Measurements from ENCODE around the gene CIT. TPM values are rescaled to one million over a fixed set of nuclear protein-coding genes. Genes with fewer than 3 reads are reported as not detected.

CIT gene
- total RNA-seq, 3 donors from 2014 or later (not counting 1 experiment from before 2014, with no cell fraction given), result 2.8 to 4.2 (median 3.6) TPM

DNA sequence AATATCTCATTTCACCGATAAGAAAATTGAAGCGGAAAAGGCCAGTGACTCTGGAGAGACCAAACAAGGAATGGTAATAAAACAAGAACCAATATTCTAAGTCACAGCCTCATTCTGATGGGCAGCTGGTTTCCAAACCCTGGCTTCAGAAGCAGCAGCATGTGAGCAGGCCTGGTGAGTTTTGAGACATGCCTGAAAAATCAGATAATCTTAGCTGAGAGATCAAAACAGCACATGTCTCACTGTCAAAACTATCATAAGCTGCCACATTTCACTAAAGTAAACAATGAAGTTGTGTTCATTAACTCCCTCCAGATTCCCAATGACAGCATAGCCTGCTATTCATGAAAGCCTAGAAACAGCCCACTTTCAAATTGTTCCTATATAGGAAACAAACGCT is 36.5 kb downstream of the CIT start:
- H3K27ac Mint-ChIP-seq, result no peak overlapping the region
- ATAC-seq (no peak), DNase-seq (no peak)
- Histone ChIP-seq H3K4me3 (ENCODE audit: low read length) (no peak overlapping the region), H3K9me3 (ENCODE audit: control insufficient read depth, insufficient read depth, low read length) (no peaks in the 10 kb centered on the region), H3K27me3 (ENCODE audit: control insufficient read depth, insufficient read depth, low read length) (no peaks in the 10 kb centered on the region), H3K36me3 (ENCODE audit: control insufficient read depth, insufficient read depth, low read length) (no peaks in the 10 kb centered on the region), H3K4me1 (ENCODE audit: control insufficient read depth, insufficient read depth, low read length) (no peaks in the 10 kb centered on the region), H3K27ac (ENCODE audit: low read length) (no peak overlapping the region)
- intact Hi-C loops (cut with micrococcal nuclease), result no loop called here
- no peaks in the 10 kb centered on the region for H3K4me1 Mint-ChIP-seq
- H3K36me3 Mint-ChIP-seq, result no peaks in the 10 kb centered on the region
- no peak overlapping the region for H3K4me3 Mint-ChIP-seq
- H3K27me3 Mint-ChIP-seq (ENCODE audit: low read depth in 2 of 2), result no peaks in the 10 kb centered on the region
- WGBS (ENCODE audit: insufficient coverage), result 86% methylated on average over 2 of the region's 3 CpGs
- no peaks in the 10 kb centered on the region for H3K9me3 Mint-ChIP-seq
- TF ChIP-seq, protein P1, sequence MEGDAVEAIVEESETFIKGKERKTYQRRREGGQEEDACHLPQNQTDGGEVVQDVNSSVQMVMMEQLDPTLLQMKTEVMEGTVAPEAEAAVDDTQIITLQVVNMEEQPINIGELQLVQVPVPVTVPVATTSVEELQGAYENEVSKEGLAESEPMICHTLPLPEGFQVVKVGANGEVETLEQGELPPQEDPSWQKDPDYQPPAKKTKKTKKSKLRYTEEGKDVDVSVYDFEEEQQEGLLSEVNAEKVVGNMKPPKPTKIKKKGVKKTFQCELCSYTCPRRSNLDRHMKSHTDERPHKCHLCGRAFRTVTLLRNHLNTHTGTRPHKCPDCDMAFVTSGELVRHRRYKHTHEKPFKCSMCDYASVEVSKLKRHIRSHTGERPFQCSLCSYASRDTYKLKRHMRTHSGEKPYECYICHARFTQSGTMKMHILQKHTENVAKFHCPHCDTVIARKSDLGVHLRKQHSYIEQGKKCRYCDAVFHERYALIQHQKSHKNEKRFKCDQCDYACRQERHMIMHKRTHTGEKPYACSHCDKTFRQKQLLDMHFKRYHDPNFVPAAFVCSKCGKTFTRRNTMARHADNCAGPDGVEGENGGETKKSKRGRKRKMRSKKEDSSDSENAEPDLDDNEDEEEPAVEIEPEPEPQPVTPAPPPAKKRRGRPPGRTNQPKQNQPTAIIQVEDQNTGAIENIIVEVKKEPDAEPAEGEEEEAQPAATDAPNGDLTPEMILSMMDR (IDR thresholded peaks at IDR 0.05), result no peak

DNA sequence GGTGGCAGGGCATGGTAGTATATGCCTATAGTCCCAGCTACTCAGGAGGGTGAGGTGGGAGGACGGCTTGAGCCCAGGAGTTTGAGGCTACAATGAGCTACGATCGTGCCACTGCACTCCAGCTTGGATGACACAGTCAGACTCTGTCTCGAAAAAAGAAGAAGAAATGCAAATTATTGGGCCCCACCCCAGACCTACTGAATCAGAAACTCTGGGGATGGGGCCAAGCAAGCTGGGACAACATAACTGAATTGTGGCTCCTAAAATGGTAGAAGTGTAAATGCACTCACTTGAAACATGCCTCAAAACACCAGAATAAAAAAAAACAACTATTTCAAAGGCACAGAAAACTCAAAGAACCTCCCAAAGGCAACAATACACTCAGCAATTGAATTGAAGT is 37.0 kb downstream of the CIT start:
- Mint-ChIP-seq H3K4me1 (no peaks in the 10 kb centered on the region), H3K4me3 (no peak overlapping the region), H3K9me3 (no peaks in the 10 kb centered on the region), H3K27ac (no peak overlapping the region), H3K27me3 (ENCODE audit: low read depth in 2 of 2) (no peaks in the 10 kb centered on the region), H3K36me3 (no peaks in the 10 kb centered on the region)
- H3K27me3 ChIP-seq (ENCODE audit: control insufficient read depth, insufficient read depth, low read length), result no peaks in the 10 kb centered on the region
- TF ChIP-seq, protein P1 (IDR thresholded peaks at IDR 0.05), result no peak
- no peaks in the 10 kb centered on the region for H3K4me1 ChIP-seq (ENCODE audit: control insufficient read depth, insufficient read depth, low read length)
- no peak overlapping the region for H3K27ac ChIP-seq (ENCODE audit: low read length)
- intact Hi-C loops (cut with micrococcal nuclease), result no loop called here
- WGBS (ENCODE audit: insufficient coverage), result 95% methylated on average over 4 of the region's 4 CpGs
- DNase-seq, result no peak
- H3K9me3 ChIP-seq (ENCODE audit: control insufficient read depth, insufficient read depth, low read length), result no peaks in the 10 kb centered on the region
- no peaks in the 10 kb centered on the region for H3K36me3 ChIP-seq (ENCODE audit: control insufficient read depth, insufficient read depth, low read length)
- ATAC-seq, result no peak
- no peak overlapping the region for H3K4me3 ChIP-seq (ENCODE audit: low read length)

DNA sequence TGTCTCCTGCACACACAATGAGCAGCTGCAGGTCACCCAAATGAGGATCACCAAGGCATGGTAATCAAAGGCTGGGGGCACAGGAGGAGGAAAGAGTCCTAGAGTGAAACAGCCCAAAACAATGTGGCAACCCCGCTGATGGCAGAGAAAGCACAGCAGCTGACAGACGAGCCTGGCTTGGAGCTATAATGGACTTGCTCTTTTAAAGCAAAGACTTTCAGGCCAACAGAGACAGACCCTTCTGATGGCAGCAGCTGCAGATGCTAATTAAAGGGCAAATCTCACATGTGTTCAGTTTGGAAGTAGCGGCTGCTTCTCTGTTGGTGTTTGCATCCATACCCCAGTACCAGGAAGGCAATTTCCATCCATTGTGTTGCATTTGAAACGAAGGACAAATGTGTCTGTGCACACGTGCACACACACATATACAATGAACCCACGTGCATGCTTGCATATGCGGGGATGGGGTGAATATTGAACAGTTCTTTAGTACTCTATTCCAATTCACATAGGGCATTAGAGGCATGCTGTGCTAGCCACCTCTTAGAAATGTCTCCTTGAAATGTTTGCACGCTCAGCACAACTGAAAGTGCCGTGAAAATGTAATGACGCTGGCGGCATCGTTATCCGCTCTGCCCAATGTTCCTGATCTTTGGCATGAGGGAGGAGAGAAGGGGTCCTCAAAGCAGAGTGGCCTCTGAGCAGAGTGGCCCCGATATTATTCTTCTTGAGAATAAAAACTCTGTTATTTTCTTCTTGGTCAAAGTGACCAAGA is 38.1 kb downstream of the CIT start:
- no peaks in the 10 kb centered on the region for H3K9me3 ChIP-seq (ENCODE audit: control insufficient read depth, insufficient read depth, low read length)
- no peaks in the 10 kb centered on the region for H3K36me3 Mint-ChIP-seq
- H3K4me3 ChIP-seq (ENCODE audit: low read length), result no peak overlapping the region
- no peaks in the 10 kb centered on the region for H3K9me3 Mint-ChIP-seq
- TF ChIP-seq, protein P1 (IDR thresholded peaks at IDR 0.05), result no peak
- H3K27me3 Mint-ChIP-seq (ENCODE audit: low read depth in 2 of 2), result no peaks in the 10 kb centered on the region
- H3K27ac Mint-ChIP-seq, result no peak overlapping the region
- H3K4me3 Mint-ChIP-seq, result no peak overlapping the region
- no peaks in the 10 kb centered on the region for H3K36me3 ChIP-seq (ENCODE audit: control insufficient read depth, insufficient read depth, low read length)
- no peak for DNase-seq
- intact Hi-C loops (cut with micrococcal nuclease), result no loop called here
- no peak for ATAC-seq
- over 99% methylated on average over 13 of the region's 14 CpGs for WGBS (ENCODE audit: insufficient coverage)
- H3K4me1 ChIP-seq (ENCODE audit: control insufficient read depth, insufficient read depth, low read length), result no peaks in the 10 kb centered on the region
- no peaks in the 10 kb centered on the region for H3K27me3 ChIP-seq (ENCODE audit: control insufficient read depth, insufficient read depth, low read length)
- H3K27ac ChIP-seq (ENCODE audit: low read length), result no peak overlapping the region
- H3K4me1 Mint-ChIP-seq, result no peaks in the 10 kb centered on the region

DNA sequence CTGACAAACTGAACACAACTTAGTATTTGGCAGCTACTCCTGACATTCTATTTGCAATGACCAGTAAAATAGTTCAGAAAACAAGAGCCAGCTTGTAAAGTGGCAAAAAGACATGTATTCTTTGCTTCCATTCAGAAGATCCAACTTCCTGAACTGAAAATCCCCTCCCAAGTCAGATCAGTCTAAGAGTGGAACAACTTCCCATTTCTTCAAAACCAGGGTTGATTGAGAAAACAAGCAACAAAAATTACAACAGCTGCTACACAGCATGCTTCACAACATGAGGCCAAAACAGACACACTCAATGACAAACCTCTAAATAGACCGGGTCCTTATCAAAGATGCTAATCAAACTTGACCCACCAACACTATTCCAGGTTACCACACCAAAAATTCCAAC is 40.3 kb downstream of the CIT start:
- no peaks in the 10 kb centered on the region for H3K27me3 ChIP-seq (ENCODE audit: control insufficient read depth, insufficient read depth, low read length)
- Mint-ChIP-seq H3K27me3 (ENCODE audit: low read depth in 2 of 2) (no peaks in the 10 kb centered on the region), H3K4me1 (no peaks in the 10 kb centered on the region), H3K36me3 (no peaks in the 10 kb centered on the region), H3K9me3 (no peaks in the 10 kb centered on the region), H3K4me3 (no peak overlapping the region), H3K27ac (no peak overlapping the region)
- H3K9me3 ChIP-seq (ENCODE audit: control insufficient read depth, insufficient read depth, low read length), result no peaks in the 10 kb centered on the region
- ATAC-seq (no peak), DNase-seq (no peak)
- no peak overlapping the region for H3K4me3 ChIP-seq (ENCODE audit: low read length)
- H3K4me1 ChIP-seq (ENCODE audit: control insufficient read depth, insufficient read depth, low read length), result no peaks in the 10 kb centered on the region
- no peaks in the 10 kb centered on the region for H3K36me3 ChIP-seq (ENCODE audit: control insufficient read depth, insufficient read depth, low read length)
- WGBS (ENCODE audit: insufficient coverage), result 100% methylated on average over 1 of the region's 1 CpG
- TF ChIP-seq, protein P1 (IDR thresholded peaks at IDR 0.05), result no peak
- H3K27ac ChIP-seq (ENCODE audit: low read length), result no peak overlapping the region
- intact Hi-C loops (cut with micrococcal nuclease), result no loop called here

Data from natural killer cell (primary cell).